OCI-LY3 (cell line): ENCODE measurements around the gene SYNRG.

Experiments used
- EZH2phosphoT487 ChIP-seq: fragments of 200-600 bp; shearing (Covaris generic); IDR thresholded peaks from 2 replicates; pipeline ENCODE4 v1.6.1; 2018; ENCODE audit warnings: antibody characterized with exemption, mixed run types, low read depth
- TF ChIP-seq, protein P1 (sequence below): fragments of 200-600, 300-600 bp; sonication (generic); IDR thresholded peaks from 2 replicates; pipeline ENCODE4 v1.5.1; 2014; ENCODE audit warnings: antibody characterized with exemption, low read length, low read depth

DNA sequence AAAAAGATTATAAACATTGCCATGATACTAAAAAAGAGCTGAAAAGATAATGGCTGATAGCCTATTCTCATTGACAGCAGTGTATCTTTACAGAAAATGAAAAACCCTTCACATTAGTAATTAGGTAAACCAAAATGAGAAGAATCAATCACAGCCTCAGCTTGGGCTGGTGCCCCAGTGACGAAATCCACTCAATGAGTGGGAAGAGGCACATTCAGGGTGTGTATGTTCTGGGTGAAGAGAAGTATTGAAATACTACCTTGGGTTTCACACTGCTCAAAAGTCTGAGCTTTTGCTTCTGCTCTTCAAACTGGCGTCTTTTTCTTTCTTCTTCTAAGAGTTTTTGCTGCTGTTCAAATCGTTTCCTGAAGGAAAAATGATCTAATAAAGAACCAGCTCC is 24.2 kb downstream of the SYNRG start:
- TF ChIP-seq EZH2phosphoT487: no peak
- TF ChIP-seq, protein P1, sequence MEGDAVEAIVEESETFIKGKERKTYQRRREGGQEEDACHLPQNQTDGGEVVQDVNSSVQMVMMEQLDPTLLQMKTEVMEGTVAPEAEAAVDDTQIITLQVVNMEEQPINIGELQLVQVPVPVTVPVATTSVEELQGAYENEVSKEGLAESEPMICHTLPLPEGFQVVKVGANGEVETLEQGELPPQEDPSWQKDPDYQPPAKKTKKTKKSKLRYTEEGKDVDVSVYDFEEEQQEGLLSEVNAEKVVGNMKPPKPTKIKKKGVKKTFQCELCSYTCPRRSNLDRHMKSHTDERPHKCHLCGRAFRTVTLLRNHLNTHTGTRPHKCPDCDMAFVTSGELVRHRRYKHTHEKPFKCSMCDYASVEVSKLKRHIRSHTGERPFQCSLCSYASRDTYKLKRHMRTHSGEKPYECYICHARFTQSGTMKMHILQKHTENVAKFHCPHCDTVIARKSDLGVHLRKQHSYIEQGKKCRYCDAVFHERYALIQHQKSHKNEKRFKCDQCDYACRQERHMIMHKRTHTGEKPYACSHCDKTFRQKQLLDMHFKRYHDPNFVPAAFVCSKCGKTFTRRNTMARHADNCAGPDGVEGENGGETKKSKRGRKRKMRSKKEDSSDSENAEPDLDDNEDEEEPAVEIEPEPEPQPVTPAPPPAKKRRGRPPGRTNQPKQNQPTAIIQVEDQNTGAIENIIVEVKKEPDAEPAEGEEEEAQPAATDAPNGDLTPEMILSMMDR: no peak
